Hepatocyte (in vitro differentiated cells): ENCODE results near the gene CDH22.

ENCODE experiments used
- CTCF ChIP-seq: fragments of 200-600 bp; sonication (generic); IDR thresholded peaks from 2 replicates; pipeline ENCODE4 v1.5.1; 2016; ENCODE audit warnings: antibody characterized with exemption, mild to moderate bottlenecking; ENCODE audit not compliant: poor library complexity
- EZH2 ChIP-seq: fragments of 200-600 bp; sonication (generic); IDR thresholded peaks from 2 replicates; pipeline ENCODE4 v1.6.1; 2016; ENCODE audit warnings: antibody characterized with exemption, mild to moderate bottlenecking, borderline replicate concordance
- EZH2phosphoT487 ChIP-seq: fragments of 200-600 bp; sonication (generic); IDR thresholded peaks from one replicate; pipeline ENCODE4 v1.6.1; 2018; ENCODE audit warnings: antibody characterized with exemption, mild to moderate bottlenecking, low read depth, moderate library complexity; ENCODE audit not compliant: unreplicated experiment, severe bottlenecking

DNA sequence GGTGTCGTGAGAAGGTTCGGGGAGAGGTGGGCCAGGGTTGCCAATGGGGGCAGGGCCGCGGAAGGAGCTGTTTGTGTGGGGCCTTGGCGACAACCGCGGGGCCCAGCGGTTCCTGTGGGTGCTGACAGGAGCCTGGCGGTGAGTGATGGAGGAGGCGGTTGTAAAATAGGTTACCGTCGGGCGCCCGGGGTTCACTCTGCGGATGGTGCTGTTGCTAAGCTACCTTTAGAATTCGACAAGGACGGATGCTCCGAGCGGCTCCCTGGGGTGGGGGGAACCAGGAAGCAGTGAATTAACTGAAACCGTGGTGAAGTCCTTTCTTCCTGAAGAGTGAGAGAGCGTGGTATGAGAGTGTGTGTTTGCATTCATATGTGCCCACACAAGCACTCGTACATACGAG is 61.7 kb downstream of the CDH22 start:
- TF ChIP-seq CTCF (no peak), EZH2phosphoT487 (no peak), EZH2 (no peak)
